Stimulated activated CD8-positive, alpha-beta memory T cell treated with anti-CD3 and anti-CD28 coated beads, Interleukin-2, amount 100 ng/mL, for 48 hours (primary cell): ENCODE data around the gene SOX2.

ENCODE experiments used
- DNase-seq, 2 donors: peaks; one replicate each; pipeline ENCODE4 v3.0.0-alpha.2; 2020; ENCODE audit warnings: low read depth in 2 of 2

Gene SOX2

DNA sequence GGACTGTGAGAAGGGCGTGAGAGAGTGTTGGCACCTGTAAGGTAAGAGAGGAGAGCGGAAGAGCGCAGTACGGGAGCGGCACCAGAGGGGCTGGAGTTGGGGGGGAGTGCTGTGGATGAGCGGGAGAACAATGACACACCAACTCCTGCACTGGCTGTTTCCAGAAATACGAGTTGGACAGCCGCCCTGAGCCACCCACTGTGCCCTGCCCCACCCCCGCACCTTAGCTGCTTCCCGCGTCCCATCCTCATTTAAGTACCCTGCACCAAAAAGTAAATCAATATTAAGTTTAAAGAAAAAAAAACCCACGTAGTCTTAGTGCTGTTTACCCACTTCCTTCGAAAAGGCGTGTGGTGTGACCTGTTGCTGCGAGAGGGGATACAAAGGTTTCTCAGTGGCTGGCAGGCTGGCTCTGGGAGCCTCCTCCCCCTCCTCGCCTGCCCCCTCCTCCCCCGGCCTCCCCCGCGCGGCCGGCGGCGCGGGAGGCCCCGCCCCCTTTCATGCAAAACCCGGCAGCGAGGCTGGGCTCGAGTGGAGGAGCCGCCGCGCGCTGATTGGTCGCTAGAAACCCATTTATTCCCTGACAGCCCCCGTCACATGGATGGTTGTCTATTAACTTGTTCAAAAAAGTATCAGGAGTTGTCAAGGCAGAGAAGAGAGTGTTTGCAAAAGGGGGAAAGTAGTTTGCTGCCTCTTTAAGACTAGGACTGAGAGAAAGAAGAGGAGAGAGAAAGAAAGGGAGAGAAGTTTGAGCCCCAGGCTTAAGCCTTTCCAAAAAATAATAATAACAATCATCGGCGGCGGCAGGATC is at the start of gene SOX2:
Gene SOX2, plus strand, starts transcription at position 601 of the 811 bp plus-strand sequence. CDS start 436 bp downstream, outside the sequence.
- peak in 1 of 2 donors; percentile 21 for DNase-seq

DNA sequence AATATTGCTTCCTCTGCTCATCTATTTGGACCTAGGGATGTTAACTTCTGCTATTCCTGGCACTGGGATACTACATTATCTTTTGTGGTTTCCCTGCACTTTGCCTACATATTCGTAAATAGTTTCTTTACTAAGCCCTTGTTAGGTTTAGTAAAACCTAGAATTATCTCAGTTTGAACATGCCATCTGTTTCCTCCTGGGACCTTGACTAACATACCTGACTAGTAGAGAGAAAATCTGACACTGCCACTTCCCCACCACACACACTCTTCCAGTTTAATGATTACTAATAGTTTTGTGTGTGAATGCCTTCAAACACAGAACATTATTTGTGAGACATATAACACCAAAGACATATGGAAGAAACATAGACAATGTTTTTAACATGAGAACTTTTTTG is 28.2 kb upstream of the SOX2 start:
- no peak for DNase-seq

DNA sequence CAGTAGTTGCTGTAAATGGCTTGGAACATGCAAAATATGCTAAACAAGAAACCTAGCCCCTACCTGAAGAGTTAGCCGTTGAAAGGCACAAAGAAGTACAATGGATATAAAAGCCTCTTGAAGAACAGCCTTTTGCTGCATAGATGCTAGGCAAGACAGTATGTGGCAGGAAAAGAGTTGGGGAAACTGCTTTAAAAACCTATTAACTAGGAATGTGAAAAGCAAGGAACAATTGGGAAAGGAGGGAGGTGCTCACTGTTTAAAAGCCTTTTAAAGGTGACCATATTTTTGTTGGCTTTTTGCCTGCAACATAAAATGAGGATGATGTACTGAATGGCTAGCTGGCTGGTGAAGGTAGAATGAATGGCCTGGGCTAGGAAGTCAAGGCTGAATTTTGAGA is 24.5 kb upstream of the SOX2 start:
- no peak for DNase-seq

DNA sequence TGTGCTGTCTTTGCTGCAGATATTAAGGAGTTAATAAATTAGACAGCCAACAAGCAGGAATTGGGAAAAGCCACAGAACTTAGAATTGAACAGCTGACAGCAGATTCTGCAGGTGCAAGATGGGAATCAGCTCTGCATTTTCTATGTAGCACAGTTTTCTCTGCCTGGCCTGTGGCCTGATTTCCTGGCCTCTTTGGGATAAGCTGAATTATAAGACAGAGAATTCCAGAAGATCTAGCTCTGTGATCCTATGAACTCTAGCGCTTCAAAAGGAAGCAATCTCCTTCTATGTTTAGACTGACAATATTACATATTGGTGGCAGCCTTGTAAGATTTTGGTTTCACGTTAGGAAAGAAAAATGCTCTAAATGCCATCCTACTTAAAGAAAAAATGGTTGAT is 24.0 kb upstream of the SOX2 start:
- DNase-seq = no peak

DNA sequence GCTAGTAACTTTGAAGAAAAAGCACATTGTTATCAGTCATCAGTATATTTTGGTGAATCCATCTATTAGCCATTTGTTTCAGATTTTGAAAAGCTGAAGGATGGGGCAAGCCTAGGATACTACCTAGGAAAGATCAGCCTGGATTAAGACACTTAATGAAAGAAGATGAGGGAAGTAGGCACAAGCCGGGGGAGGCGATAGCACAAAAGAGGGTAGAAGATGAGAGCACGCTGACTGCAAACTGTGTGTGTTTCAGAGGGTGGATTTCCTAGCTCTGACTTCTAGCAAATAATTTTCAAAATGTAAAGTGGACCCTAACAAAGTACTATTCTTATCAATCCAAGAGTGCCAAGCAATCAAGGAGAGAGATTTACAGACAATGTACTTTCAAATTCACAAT is 22.2 kb upstream of the SOX2 start:
- DNase-seq = no peak

DNA sequence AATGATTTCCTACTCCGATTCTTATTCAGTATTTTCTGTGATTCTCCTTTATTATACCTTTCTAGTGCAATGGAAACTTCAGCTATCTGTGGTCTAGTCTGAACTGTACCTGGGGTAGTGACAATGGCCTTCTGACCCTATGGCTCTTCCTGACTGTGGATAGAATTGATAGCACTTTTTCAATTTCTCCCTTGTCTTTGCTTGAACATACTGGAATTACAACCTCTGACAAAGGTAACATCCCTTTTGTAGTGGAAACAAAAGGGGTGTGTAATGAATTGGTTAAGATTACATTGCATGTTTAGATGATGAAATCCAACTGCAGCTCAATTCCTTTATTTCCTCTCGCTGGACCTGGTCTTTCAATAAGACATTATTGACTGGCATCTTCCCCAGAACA is 21.0 kb upstream of the SOX2 start:
- no peak for DNase-seq

DNA sequence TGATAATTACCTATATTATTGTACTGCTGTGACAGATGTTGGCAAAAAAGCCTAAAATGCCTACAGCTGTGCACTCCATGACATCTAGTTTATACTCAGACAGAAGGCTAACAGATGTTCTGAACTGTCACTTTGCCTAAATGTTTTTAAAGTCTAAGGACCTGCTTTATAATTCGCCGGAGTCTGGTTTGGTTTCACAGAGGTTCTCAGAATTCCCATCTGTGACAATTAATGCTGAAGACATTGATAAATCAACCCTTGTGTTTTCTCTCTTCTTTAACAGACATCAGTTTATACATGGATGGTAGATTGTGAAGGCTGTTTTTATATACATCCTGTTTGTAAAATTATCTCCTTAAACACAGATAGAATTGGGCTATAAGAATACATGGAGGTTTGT is 19.8 kb upstream of the SOX2 start:
- DNase-seq = no peak

DNA sequence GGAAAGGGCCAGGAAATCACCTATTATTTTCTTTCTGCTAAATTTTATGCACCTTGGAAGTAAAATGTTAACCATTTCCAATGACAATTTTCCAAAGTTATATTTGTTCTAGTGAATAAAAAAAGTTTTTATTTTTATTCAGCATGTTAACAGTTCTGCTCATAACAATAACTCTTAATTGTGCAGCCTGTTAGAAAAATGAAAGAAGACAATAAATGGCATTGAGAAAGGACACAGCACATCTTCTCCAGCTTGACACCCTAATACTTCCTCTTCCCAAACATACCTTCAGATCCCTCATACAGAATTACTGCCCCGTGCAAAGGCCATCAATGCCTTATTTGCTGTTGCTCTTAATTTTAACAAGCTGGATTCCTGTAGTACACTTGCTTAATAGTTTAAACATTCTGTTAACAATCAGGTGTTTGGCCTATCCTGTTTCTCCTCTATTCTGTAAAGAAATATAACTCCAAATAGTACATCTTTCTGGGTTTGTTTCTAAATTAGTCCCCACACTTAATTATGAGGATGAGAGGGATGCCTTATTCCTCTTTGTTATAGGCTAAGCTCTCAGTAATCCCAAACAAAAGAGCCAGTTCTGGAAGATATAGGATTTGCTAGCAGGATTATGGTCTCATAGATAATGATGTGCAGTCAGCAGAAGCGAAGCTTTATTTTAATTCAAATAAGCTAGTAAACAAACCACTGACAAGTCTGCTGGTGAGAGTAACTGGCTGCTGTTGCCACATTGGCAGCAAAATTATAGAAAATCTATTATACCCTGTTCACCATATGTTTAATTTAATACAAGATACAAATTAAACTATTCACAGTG is 19.2 kb upstream of the SOX2 start:
- no peak for DNase-seq

DNA sequence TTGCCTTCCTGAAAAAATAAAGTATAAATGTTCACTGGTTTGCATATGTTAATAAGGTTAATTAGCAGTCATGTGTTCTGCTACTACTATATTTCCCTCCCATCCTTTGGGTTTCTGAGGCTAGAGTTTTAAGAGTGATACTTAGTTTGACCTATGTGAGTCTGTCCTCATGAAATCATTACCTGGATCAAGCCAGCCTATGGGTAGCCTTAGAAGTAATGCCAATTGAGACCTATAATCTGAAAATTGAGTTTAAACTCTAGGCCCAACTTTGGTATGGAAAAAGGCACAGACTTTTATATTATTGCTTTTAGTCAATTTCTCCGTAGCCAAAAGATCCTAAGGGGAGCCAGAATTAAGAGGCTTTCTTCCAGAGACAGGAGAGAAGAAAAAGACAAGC is 18.4 kb upstream of the SOX2 start:
- DNase-seq = no peak

DNA sequence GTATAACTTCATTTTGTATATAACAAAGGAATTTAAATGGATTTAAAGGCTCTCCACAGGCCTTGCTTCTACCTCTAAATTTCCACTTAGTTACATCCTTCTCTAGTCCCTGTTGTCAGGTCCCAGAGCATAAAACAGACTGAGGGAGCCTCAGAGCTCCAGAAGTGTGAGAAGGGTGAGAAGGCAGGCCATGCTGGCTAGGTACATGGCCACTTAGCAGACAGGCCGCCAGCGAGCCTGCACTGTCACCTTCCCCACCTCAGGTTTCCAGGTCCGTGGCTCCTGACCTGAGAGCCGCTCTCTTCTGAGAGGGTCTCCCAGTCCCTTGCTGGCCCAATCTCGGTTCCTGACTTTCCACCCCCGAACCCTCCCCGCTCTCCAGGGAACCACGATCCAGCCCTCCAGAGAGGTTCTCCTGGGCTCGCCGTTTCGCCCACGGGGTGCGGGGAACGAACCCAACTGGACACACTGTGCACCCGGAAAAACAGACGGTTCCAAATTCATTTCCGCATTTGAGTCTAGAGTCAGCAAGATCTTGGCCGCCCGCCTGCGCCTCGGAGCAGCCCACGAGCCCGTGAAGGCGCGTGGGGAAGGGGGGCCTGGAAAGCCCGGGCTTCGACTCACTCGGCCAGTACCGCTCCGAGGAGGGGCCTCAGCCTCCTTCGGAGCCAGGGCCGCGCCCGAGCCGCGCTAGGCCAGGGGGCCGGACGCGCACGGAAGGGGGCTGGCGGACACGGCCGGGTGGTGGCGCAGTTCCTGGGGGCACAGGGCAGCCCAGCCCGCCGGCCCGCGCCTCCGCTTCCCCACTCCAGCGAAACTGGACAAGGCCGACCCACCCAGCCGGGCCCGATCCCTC is 16.7 kb upstream of the SOX2 start:
- no peak for DNase-seq

DNA sequence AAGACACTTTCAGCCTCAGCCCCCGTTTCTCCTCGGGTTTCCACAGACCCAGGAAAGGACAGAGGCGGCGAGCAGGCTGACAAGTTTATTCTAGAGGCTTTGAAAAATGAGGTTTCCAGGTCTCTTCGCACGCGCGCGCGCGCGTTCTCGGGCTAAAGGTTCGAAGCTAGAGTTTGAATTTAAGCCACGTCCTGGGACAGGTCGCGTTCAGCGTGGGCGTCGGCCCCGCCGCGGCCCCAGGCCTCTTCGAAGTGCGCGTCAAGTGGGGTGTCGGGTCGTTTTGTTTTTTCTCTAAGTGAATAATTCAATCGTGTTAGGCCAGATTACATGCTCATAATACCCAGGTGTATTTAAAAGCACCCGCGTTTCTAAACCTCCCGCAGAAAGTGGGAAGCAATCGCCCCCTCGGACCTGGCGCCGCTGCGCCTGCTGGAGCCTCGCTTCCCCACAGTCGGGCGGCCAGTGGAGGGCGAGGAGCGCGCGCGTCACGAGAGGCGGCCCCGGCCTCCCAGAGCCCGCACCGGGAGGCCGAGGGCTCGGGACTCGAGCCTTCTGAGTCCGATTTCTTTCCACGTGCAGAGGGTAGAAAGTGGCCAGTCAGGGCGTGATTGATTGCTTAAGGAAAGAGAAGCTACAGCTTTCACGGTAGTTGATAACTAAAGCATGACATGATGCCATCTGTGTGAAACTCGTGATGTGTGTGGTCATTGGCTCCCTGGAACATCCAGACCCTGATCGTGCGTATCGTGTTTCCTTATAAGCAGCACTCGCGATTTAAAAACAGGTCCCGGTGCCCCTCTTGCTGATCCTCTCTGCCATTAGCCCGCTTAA is 15.8 kb upstream of the SOX2 start:
- DNase-seq = no peak

DNA sequence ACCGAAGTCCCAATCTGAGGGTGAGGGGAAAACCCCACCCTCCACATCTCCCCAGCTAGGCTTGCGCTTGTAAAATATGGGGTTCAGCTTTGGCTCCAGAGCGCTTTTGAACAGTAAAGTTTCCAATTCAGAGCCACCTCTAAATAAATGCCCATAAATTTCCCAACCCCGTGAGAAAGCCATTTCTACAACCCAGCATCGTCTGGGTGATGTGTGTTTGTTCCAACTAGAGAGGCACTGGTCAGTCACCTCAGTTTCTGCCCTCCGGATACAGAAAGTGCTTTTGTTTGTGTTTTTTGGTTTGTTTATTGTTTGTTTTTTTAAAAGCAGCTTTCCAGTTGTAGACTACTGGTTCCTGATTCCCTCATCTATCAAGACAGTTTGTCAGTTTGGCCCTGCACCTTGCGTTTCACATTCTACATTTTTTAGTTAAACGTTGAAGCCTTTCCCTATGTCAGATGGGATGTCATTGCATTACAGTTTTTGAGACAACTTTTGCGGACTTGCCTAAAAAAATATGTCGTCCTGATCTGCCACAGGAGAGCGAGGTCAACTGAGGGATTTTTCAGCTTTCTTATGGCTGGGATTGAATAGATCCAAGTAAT is 15.0 kb upstream of the SOX2 start:
- DNase-seq = no peak

DNA sequence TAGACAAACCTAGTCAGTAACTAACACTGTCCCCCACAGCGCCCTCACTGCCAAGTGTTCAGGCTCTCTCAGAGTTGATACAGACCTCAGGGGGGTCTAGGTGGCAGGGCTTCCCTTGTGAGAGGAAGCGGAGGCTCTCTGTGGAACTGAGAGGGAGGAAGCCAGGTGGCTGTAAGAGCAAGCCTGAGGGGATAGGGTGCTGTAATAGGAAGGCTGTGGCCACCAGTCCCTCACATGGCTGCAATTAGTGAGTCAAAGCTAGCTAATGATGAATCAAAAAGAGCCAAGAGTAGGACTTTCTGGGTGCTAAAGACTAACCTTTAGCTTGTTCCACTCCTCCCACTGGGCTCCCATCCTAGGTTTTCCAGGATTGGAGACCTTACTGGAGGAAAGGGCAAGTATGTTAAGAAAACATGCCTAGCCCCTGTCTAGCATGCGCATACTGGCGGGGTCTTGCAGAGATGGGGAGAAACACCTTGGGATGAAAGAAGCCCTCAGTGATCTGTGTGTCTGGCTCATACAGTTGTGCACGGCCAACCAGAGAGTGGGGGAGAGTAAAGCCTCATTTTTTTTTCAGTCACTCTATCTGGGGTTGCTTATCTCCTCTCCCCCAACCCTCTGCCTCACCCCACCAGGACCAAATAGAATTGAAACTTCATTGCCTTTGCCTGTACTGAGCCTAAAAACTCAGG is 13.3 kb upstream of the SOX2 start:
- no peak for DNase-seq

DNA sequence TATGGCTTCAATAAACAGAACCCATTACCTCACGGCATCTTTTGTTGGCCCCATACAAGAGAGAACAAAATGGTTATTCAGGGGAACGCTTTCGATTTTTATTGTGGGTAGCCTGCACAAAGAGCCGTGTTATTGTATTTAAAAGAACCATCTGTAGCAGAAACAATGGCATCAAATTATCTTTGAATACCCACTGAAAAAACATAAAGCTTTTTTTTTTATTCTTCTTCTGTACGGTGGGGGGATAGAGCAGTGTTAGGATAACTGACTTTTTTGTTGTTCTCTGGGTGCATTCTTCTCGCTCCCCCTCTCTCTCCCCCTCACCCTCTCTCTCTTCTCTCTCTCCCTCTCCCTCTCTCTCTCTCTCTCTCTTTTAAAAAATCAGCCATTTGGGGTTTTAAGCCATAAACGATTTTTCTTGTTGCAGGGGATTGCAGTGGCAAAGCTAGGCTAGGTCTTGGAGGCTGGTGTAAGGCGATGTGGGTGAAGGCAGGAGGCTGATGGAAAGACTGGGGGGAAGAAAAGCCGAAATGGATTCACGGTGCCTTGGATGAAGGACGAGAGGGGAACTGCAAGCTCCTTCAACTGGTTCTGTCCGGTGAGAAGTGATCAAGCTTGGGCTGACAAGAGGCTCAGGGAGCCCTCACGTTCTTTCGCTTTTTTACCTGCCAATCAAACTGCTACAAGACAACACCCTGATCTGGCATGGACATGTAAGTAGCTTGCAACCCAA is 12.4 kb upstream of the SOX2 start:
- no peak for DNase-seq

DNA sequence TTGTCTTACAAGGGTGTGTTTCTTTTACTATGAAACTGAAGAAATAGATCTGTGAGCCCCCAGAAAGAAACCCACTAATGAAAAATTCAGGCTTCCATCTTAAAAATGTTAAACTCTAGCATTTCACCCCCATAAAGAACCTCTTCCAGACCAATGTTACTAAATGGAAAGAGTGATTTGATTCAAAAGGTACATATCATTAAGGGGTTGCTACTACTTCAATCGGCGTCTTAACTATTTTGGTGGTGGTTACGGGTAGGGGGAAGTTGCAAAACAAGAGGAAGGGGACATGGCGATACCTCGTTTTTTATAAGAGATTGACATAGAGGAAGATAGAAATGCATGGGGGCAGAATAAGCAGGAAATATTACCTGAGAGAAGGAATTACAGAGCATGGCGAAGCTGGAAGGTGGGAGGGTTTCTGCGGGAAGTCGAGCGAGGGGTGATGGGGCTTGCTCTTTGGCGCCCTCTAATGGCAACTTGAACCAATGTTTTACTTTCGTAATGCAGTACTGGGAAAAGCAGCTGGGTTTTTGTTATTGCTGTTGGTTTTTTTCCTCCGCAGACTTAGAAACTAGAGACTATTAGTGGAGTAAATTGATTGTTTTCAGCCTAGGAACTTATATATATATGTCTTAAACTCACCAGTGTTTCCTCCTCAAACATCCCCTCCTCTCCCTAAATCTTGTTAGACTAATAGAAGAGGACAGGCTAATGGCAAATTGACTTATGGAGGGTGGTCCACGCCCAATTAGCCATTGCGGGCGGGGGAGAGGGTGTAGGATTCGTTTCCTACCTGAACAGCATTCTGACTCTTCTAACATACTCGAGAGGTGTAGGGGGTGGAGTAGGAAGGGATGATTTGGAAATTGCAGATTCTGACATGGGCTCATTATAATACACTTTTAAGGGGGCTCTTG is 11.3 kb upstream of the SOX2 start:
- DNase-seq = no peak

DNA sequence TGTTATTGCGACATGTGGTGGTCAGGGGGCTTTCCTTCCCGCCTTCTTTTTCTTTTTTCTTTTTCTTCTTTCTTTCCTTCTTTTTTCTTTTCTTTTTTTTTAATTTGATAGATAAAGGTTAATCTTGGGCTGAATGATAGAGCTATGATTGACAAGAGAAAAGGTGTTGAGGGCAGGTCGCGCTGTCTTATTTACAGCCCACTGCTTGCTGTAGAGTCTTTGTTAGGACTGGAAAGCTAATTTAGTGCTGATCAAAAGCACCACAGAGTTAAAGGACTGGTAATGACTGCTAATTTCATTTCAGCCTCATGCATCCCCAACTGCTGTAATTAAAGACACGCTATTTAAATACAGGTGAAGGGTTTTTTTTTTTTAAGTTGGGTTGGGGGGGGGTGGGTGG is 10.6 kb upstream of the SOX2 start:
- DNase-seq = no peak

DNA sequence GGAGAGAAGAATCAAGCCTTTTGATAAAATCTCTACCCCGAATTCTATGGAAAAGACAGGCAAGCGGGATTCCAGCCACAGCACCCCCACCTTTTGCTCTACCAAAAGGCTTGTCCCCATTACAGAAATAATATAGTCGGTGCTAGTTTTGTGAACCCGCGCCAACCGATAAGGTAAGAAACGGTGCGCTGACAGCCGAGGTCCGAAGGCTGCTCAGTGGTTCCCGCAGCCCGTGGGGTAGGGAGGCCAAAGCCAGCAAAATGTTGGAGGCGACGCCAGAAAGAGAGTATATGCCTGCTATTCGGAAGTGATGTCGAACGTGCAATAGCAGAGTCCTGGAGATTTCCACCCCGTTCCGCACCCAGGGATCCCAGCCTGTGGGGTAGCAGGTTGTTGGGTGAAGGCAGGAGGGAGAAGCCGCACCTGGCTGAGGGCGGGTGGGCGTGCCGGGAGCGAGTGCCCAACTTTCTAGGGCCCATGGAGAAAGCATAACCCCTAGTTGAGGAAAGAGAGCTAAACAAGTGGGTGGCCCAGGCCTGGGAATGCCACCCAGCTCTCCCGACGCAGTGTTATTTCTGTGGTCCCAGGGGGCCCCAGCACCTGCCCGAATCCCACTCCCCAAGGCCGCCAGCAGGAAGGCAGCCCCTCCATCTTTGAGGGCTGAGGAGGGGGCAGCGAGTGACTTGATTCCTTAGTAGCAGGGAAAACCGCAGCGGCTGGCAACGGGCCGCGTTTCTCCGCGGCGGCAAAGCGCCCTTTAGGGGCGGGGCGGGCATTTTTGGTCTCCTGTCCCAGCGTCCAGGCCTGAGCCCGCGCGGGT is 7.9 kb upstream of the SOX2 start:
- no peak for DNase-seq
